GM21367 (cell line): Measurements from ENCODE around the gene LTBP1.

ENCODE experiments used
- ATAC-seq: cut with Tn5 transposase; IDR thresholded peaks from one replicate; pipeline ENCODE4 v1.9.1; 2021; ENCODE audit not compliant: unreplicated experiment

Gene LTBP1

GRCh38 chr2:33008716-33009115, 62.0 kb downstream of the LTBP1 start:
- ATAC-seq, result no peak

GRCh38 chr2:33009249-33009648, 62.5 kb downstream of the LTBP1 start:
- ATAC-seq, result no peak

- ATAC-seq, result no peak
These were observed 64.6 kb downstream of the LTBP1 start for GRCh38 chr2:33011373-33011772.

- no peak for ATAC-seq
These were observed 65.2 kb downstream of the LTBP1 start for GRCh38 chr2:33011941-33012340.

GRCh38 chr2:33013684-33014110, 66.9 kb downstream of the LTBP1 start:
- ATAC-seq, result no peak

- no peak for ATAC-seq
These were observed 67.5 kb downstream of the LTBP1 start for GRCh38 chr2:33014268-33014667.

GRCh38 chr2:33015421-33016142, 68.8 kb downstream of the LTBP1 start:
- no peak for ATAC-seq

GRCh38 chr2:33018271-33018670, 71.5 kb downstream of the LTBP1 start:
- no peak for ATAC-seq

GRCh38 chr2:33019796-33020195, 73.0 kb downstream of the LTBP1 start:
- no peak for ATAC-seq

- no peak for ATAC-seq
These were observed 74.1 kb downstream of the LTBP1 start for GRCh38 chr2:33020883-33021282.

- no peak for ATAC-seq
These were observed 74.9 kb downstream of the LTBP1 start for GRCh38 chr2:33021542-33022227.

GRCh38 chr2:33022395-33022985, 75.7 kb downstream of the LTBP1 start:
- no peak for ATAC-seq

- no peak for ATAC-seq
These were observed 76.4 kb downstream of the LTBP1 start for GRCh38 chr2:33022989-33023727.

- ATAC-seq, result no peak
These were observed 77.2 kb downstream of the LTBP1 start for GRCh38 chr2:33023728-33024500.

GRCh38 chr2:33024758-33025157, 78.0 kb downstream of the LTBP1 start:
- ATAC-seq, result no peak

GRCh38 chr2:33029459-33029858, 82.7 kb downstream of the LTBP1 start:
- ATAC-seq, result no peak

- ATAC-seq, result no peak
These were observed 83.2 kb downstream of the LTBP1 start for GRCh38 chr2:33029926-33030325.

GRCh38 chr2:33030326-33030725, 83.6 kb downstream of the LTBP1 start:
- ATAC-seq, result no peak

GRCh38 chr2:33032245-33032644, 85.5 kb downstream of the LTBP1 start:
- ATAC-seq, result no peak

GRCh38 chr2:33033606-33034081, 86.9 kb downstream of the LTBP1 start:
- no peak for ATAC-seq

- ATAC-seq, result no peak
These were observed 88.0 kb downstream of the LTBP1 start for GRCh38 chr2:33034784-33035183.
